SK-N-SH (cell line): ENCODE results near the gene B2M.

Source experiments
- CTCF ChIP-seq: fragments of 200-600 bp; sonication (generic); IDR thresholded peaks from 2 replicates; pipeline ENCODE4 v1.6.1; 2017; ENCODE audit warnings: antibody characterized with exemption, mild to moderate bottlenecking, moderate library complexity
- EP300 ChIP-seq, 2 experiments: IDR thresholded peaks; 2 replicates each; pipeline versions ENCODE4 v1.4.0 to v1.6.1; 2012; ENCODE audit warnings: borderline replicate concordance in 1 of 2, low read depth in 1 of 2, low read length in 1 of 2
- EZH2phosphoT487 ChIP-seq: fragments of 200-600 bp; sonication (generic); IDR thresholded peaks from 2 replicates; pipeline ENCODE4 v1.6.1; 2017; ENCODE audit warnings: low read depth, mixed run types, mild to moderate bottlenecking, antibody characterized with exemption, moderate library complexity, borderline replicate concordance
- GABPA ChIP-seq: IDR thresholded peaks from 2 replicates; pipeline ENCODE4 v1.4.0; 2012; ENCODE audit warnings: low read depth, mild to moderate bottlenecking
- GATA2 ChIP-seq: sonication (generic); formaldehyde crosslinking; IDR thresholded peaks from 2 replicates; pipeline ENCODE4 v1.5.0; 2020; ENCODE audit warnings: mild to moderate bottlenecking, missing genetic modification reagents
- NFIC ChIP-seq: IDR thresholded peaks from 2 replicates; pipeline ENCODE4 v1.4.0; 2012; ENCODE audit warnings: borderline replicate concordance
- POLR2AphosphoS5 ChIP-seq: IDR thresholded peaks from 2 replicates; pipeline ENCODE4 v1.6.1; 2012; ENCODE audit warnings: low read depth, low read length
- RFX5 ChIP-seq: IDR thresholded peaks from 2 replicates; pipeline ENCODE4 v1.6.1; 2012; ENCODE audit warnings: mild to moderate bottlenecking, improper control_type of control experiment, low read length
- RXRA ChIP-seq: IDR thresholded peaks from 2 replicates; pipeline ENCODE4 v1.4.0; 2012; ENCODE audit warnings: low read depth, mild to moderate bottlenecking, borderline replicate concordance
- SIN3A ChIP-seq: IDR thresholded peaks from 2 replicates; pipeline ENCODE4 v1.6.1; 2012; ENCODE audit warnings: low read depth, mild to moderate bottlenecking, low read length, moderate library complexity, borderline replicate concordance
- TAF1 ChIP-seq: IDR thresholded peaks from 2 replicates; pipeline ENCODE4 v1.6.1; 2012; ENCODE audit warnings: low read depth, mild to moderate bottlenecking, low read length, moderate library complexity, borderline replicate concordance
- TCF12 ChIP-seq: IDR thresholded peaks from 2 replicates; pipeline ENCODE4 v1.4.0; 2012
- USF2 ChIP-seq: fragments of 150-350 bp; IDR thresholded peaks from 2 replicates; pipeline ENCODE4 v1.6.1; 2017; ENCODE audit warnings: antibody characterized with exemption, low read length, low read depth, borderline replicate concordance
- YY1 ChIP-seq: IDR thresholded peaks from 2 replicates; pipeline ENCODE4 v1.4.0; 2012; ENCODE audit warnings: low read depth, mild to moderate bottlenecking

- TF ChIP-seq CTCF (no peak), GABPA (no peak), SIN3A (no peak), EZH2phosphoT487 (no peak), POLR2AphosphoS5 (no peak), USF2 (no peak), TCF12 (no peak), NFIC (no peak), YY1 (no peak), GATA2 (CRISPR knock-in tag) (no peak), RFX5 (no peak), RXRA (no peak), TAF1 (no peak), EP300 (IDR thresholded peaks at IDR 0.05; ENCODE audit: borderline replicate concordance in 1 of 2, low read depth in 1 of 2, low read length in 1 of 2) (no peak)
These were observed 5.3 kb upstream of the B2M start for GRCh38 chr15:44705986-44706385.
